GM18511 (cell line): ENCODE measurements around the gene MYH2.

Source experiments
- ATAC-seq: cut with Tn5 transposase; IDR thresholded peaks from one replicate; pipeline ENCODE4 v1.9.1; 2021; ENCODE audit warnings: mild to moderate bottlenecking, moderate library complexity; ENCODE audit not compliant: unreplicated experiment

MYH2 gene

GRCh38 chr17:10516638-10517037 is 32.8 kb downstream of the MYH2 start:
- no peak for ATAC-seq

- ATAC-seq, result no peak
Measured at GRCh38 chr17:10516065-10516464, 33.4 kb downstream of the MYH2 start.

GRCh38 chr17:10513299-10514067 is 36.0 kb downstream of the MYH2 start:
- no peak for ATAC-seq

- ATAC-seq, result no peak
Measured at GRCh38 chr17:10512856-10513255, 36.6 kb downstream of the MYH2 start.

- no peak for ATAC-seq
Measured at GRCh38 chr17:10499950-10500349, 49.5 kb downstream of the MYH2 start.

- no peak for ATAC-seq
Measured at GRCh38 chr17:10492004-10492403, 57.5 kb downstream of the MYH2 start.

- ATAC-seq, result no peak
Measured at GRCh38 chr17:10482252-10482651, 67.2 kb downstream of the MYH2 start.

- ATAC-seq, result no peak
Measured at GRCh38 chr17:10477701-10478100, 71.8 kb downstream of the MYH2 start.

- no peak for ATAC-seq
Measured at GRCh38 chr17:10474536-10474935, 74.9 kb downstream of the MYH2 start.

GRCh38 chr17:10471858-10472257 is 77.6 kb downstream of the MYH2 start:
- ATAC-seq, result no peak
